ENCODE results near the gene HERC3.

Gene HERC3

DNA sequence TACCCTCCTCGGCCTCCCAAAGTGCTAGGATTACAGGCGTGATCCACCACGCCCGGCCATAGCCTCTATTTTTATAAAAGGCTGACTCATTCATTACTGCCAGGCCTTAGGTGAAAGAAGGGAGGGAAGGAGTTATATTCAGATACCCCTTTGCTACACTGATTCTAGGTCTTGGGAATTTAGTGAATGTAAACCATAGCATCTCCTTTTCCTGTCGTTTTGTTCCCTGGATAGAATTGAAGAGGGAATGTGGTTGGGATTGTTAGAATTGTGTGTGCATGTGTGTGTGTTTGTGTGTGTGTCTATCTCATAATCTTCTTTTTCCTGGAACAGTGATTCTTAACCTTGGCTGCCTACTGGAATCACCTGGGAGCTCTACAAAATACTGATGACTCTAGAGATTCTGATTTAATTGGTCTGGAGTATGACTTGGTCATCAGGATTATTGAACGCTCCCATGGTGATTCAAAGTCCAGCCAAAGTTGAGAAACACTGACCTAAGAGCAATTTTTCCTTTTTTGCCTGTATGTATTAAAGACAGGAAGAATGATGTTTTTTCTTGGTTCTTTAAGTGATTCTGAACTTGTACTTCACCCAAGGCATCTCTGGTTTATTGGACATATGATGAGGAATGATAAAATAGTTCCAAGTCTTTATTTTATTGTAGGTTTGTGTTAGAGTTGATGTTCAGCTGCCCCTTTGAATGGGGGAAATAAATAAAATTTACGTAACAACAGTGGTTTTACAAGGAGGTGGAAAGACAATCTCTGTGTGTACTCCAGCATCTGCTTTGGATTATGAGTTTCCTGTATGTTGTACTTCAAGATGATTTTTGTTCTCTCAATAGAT lies 68.4 kb downstream of the HERC3 start:
- no peak for DNase-seq (ENCODE audit: low read depth)

DNA sequence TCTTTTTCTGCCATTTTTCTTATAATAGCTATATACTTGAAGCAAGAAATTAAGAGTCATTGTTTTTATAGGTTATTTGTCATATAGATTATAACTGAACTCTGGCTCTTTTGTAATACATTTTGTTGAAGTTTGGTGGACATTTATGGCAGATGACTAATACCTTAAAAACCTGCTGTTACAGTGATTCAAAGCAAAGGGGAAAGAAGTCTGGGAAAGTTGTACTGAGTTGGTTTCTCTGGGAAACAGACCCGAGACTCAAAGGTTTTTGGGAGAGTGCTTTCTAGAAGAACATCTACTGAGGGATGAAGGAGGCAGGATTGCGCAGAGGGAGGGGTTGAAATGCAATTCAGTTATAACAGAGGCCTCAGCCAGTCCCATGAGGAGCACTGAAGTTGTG lies 69.5 kb downstream of the HERC3 start:
- no peak for DNase-seq (ENCODE audit: low read depth)

DNA sequence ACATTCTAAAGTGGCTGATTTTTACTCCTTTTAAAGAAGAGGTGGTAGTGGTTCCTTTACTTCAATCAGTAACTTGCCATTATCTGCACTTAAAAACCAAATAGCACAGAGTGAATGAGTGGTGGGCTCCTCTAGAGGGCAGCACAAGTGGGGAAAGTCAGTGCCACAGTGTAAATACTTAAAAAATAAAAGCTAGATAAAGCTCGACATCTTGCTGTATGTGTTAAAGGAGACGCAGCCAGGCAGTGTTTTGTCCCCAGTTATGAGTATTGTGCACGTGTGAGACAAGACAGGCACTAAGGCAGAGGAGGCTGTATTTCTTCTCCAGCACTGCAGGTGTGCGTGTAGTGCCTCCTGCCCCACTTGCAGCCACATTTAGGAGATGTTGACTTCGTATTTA lies 80.7 kb downstream of the HERC3 start:
- no peak for DNase-seq (ENCODE audit: low read depth)

DNA sequence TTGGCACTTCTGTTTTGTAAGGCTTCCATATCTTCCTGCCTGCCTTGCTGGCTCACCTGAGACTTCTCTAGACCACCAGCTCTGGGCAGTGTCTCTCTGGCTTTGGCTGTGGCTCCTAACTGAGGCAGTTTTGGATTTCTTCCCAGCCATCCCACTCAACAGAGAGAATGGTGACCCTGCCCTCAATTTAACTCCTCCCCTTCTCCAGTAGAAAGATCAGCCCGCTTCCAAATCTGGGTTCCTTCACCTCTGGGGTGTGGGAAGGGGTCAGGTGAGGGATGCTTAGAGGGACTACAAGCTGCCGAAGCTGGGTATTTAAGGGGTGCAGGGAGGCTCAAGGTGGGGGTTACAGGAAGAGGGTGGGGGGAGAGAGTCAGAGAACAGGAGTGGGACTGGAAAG lies 81.6 kb downstream of the HERC3 start:
- DNase-seq (ENCODE audit: low read depth), result no peak

DNA sequence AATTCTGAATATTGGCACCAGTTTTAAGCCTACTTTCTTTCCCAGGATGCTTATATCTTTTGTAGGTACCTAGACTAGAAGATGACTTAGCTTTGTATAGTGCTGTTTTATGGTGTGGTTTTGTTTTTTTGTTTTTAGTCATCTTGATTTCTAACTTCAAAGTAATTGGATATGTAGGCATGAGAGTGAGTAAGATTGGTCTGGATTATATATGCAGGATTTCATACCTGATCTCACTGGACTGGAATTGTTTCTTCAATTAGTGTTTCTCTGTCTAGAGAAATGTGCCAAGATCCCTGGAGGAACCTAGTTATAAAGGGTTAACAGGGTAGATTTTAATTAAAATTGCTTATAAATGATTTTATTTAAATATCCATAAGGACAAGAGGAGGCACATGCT lies 82.3 kb downstream of the HERC3 start:
- DNase-seq (ENCODE audit: low read depth), result no peak

DNA sequence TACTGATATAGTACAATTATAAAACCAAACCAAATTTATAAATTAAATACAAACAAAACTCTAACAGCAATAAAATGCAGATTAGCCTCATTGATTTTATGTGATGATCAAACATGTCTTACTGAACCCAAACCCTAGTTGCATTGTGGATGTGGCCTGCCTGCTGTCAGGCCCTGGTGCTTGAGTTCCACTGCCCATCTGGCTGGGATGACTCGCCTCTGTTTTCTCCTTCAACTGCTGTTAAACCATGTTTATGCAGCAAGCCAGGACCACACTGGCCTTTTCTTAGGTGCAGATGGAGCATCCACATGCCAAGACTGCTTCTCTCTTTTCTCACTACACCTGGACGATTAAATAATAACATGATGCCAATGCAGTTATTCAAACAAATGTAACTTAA lies 82.7 kb downstream of the HERC3 start:
- no peak for DNase-seq (ENCODE audit: low read depth)

DNA sequence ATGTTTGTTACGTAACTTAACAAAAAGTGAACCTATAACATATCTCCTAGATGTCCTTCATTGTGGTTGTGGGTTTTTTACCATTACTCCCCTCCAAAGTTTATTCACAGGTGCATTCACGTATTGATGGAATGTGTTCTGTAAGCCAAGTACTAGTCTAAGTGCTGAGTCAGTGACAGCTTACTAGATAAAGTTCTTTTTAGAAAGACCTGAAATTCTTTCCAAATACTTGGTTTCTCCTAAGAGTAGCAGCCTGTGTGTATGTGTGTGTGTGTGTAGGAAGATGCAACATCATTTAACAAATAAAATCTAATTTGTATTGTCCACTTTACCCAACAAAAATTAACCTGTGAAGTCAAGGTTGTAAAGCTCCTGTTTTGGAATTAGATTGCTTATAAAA lies 83.3 kb downstream of the HERC3 start:
- DNase-seq (ENCODE audit: low read depth), result no peak

DNA sequence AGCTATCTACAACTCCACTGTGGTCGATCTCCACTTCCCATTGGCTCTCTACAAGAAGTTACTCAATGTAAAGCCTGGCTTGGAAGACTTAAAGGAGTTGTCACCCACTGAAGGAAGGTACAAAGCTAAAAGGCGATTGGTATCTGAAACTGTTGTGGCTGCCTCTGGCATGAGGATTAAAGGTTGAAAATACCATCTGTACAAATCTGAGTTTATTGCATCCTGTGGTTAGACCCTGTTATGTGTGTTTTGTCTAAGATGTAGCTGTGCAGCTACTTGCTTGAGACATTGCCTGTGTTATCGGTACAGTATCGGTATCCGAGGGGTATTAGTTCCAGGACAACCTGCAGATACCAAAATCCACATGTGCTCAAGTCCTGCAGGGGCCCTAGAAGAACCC lies 88.9 kb downstream of the HERC3 start:
- no peak for DNase-seq (ENCODE audit: low read depth)

DNA sequence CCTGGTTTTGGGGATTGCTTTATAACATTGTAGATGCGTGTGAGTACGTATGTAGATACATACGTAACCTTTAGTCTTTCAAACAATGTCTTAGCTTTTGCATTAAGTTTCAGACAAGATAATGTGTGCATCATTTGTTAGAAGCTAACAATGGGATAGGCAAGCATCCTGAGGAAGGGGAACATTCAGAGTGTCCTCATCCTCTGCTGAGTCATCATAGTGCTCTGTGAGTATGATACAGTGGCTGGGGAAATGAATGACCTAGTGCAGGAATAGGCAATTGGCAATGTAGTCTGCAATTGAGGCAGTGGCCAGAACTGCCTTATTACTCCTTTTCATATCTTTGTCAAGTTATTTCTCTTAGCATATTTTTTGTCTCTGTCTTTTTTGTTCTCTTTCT lies 98.1 kb downstream of the HERC3 start:
- no peak for DNase-seq (ENCODE audit: low read depth)

DNA sequence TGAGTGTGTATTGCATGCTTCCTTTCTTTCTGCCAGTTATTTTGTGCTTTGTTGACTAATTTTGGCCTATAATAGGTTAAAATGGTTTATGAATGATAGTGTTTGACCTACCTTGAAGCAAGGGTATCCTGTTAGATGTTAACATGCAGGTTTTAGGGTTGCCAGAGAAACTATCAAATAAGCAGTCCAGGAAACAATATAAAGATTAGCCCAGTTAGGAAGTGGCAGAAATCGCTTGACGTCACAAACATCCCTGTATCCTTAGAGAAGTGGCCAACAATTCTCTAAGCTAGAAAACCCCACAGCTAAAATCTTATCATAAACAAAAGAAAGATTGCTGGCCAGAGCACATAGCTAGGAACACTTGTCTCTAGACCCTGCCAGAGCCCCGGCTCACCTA lies 101.5 kb downstream of the HERC3 start:
- no peak for DNase-seq (ENCODE audit: low read depth)

DNA sequence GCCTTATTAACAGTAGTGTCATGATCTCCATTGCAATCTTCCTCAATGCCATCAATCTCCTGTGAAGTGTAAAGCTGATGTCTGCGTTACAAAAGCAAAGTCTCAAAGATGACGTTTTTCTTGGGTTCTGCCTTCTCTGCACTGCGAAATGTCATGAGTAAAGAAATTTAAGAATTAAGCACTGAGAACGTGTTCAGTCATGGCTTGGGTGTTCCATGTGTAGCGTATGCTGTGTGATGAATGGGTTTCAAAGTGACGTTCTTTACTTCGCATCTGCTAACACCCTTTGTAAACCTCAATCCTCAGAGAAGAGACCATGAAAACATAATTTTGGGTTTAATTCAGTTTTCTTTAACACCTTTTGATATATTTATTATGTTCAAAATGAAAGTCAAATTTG lies 104.3 kb downstream of the HERC3 start:
- DNase-seq (ENCODE audit: low read depth), result no peak

DNA sequence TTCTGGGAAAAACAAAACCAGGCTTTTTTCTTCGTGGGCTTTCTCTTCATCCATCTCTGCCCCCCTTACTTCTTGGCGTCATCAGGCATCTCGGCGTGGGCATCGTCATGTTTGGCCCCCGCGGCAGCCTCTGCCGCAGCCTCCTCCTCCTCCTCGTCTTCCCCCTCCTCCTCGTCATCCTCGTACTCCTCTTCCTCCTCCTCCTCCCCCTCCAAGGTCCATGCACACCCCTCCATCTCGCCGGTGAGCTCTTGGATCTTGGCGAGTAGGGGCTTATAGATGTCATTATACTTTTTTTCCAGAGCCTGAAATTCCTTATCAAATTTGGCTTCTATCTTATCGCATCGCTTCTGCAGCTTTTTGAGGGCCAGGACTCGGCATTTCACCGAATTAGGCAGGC lies 104.9 kb downstream of the HERC3 start:
- no peak for DNase-seq (ENCODE audit: low read depth)

DNA sequence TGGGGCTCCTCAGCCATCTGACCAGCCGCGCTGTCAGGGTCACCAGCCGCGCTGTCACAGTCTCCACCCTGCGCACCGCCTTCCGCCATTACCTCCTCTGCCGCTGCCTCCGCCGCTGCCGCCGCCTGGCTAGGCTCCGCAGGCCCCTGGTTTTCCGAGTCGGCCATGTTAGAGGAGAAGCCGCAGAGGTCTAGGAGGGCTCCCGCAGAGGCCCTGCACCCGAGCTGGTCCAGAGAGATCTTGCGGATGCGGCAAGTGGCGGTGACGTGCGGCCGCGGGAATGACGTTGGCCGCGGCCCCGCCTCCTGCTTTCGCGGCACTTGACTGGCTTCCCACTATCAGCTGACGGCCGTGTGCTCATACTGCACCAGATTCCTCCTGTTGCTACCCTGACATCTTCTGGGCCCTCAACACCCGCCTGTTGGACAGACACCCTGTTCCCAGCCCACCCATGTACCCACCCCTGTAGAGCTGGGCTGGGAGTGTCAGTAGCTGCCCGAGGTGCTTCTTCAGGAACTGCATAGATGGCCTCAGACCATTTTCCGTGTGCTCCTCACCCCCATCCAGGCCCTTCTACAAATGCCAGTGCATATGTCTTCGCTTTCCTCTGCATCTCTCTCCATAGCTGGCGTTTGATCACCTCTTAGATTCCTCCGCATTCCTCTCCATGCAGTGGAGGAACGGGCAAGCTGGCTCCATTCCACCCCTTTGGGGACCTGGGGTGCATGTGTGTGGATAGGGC lies 105.5 kb downstream of the HERC3 start, which contains the start of gene NAP1L5:
TSS of gene NAP1L5 (minus strand) at position 242 of the 742 bp plus-strand sequence. CDS start at position 167, 75 bp downstream.
- DNase-seq (ENCODE audit: low read depth), result peak; percentile 47

DNA sequence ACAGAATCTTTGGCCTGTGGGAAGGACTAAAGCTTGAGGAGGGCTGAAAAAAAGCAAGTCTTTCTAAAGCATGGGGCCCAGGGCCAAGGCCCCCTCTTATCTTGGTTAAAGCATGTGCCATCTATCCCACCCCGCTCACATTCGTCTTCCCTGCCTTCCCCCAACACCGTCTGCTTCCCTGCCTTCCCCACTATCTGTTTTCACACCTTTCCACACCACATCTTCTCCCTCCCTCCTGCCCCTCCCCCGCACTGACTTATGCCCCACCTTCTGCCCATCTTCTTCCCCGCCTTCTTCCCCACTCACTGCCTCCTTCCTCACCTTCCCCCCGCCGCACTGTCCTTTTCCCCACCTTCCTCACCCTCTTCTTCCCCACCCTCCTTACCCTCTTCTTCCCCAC lies 106.2 kb downstream of the HERC3 start:
- no peak for DNase-seq (ENCODE audit: low read depth)

DNA sequence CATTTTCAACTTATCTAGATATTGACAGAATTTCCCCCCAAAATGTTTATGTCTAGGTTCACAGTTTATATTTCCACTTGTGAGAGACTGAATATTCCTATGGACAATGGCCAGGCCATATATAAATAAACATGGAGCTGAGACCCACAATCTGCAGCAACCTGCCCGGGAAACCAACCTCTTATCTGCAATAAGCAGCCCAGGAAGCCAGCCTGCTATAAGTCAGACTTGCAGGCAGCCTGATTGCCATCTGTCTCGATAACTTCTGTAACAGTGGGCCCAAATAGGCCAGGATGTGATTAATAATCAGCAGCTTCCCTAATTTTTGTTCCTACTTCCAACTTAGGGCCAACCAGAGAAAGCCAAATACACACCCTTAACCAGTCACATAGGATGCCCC lies 110.5 kb downstream of the HERC3 start:
- DNase-seq (ENCODE audit: low read depth), result no peak

DNA sequence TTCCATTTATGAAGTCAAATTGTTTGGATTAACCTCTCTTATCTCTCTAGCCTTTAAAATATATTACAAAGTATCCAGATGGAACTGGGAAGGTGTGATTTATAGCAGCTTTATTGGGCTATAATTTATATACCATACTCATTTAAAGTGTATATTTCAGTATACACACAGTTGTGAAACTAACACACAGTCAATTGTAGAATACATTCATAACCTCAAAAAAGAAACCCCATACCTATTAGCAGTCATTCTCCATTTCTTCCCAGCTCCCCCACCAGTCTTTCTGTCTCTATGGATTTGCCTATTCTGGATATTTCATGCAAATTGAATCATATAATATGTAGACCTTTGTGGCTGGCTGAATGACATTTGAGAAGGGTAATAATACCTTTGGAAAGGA lies 112.9 kb downstream of the HERC3 start:
- no peak for DNase-seq (ENCODE audit: low read depth)

DNA sequence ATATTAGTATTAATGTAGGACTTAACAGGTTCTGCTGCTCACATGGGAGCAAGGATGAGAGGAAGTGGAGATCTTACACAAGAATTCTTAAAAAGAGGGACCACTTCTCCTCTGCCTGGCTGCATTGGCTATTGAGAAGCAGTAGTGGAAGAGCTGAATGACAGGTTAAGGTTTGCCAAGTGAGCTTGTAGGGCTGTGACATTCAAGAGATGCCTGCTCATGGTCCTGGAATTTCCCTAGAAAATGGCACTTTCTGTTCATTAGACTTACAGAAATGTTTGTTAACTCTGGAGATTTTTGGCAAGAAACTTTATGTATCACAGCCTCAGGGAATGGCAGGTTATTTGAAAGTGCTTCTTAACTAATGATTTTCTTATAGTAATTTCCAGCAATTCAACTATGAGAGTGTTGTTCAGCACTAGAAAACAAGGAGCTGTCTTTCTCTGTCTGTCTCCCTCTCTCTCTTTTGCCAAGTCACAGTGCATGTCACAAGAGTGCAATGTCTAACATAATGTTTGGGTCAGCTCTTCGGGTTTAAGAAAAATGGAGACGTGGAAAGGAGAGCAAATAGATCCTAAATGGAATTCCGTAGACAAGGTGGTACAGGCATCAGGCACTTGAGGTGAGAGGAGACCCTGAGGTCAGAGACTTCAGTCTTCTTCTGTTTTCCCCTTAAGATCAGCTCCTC lies 113.7 kb downstream of the HERC3 start:
- DNase-seq (ENCODE audit: low read depth), result no peak

DNA sequence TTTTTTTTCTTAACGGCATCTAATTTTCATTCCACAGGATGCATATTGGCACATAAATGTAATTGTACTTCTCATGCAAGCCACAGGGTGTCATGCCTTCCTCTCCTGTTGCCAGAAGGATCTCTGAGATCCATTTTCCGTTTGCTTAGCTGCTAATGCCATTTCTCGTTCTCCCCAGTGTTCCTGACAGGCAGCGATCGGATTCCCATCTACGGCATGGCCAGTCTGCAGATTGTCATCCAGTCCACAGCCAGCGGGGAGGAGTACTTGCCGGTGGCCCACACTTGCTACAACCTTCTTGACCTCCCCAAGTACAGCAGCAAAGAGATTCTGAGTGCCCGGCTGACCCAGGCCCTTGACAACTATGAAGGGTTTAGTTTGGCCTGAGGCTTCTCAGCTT lies 114.3 kb downstream of the HERC3 start:
- DNase-seq (ENCODE audit: low read depth), result no peak

DNA sequence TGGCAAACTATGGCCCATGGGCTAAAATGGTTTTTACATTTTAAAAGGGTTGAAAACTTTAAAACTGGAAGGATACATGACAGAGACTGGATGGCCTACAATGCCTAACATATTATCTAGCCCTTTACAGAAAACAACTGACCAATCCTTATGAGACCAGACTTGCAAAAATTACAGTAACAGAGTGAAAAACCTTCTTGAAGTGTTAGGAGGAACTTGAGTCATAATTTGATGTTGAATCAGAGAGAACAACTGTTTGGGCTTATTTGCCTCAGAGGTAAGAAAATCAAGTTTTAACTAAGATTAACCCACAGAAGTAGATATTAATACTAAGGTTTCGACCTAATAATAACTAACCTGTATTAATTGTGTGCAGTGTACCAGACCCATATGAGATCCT lies 117.7 kb downstream of the HERC3 start:
- DNase-seq (ENCODE audit: low read depth), result no peak

DNA sequence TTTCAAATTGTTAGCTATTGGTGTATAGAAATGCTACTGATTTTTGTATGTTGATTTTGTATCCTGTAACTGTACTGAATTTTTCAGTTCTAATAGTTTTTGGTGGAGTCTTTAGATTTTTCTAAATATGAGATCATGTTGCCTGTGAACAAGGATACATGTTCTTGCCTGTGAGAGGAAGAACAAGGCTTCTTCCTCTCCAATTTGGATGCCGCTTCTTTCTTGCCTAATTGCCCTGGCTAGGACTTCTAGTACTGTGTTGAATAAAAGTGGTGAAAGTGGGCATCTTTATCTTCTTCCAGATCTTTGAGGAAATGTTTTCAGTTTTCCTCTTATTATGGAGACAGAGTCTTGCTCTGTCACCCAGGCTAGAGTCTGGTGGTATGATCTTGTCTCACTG lies 121.5 kb downstream of the HERC3 start:
- DNase-seq (ENCODE audit: low read depth), result no peak

DNA sequence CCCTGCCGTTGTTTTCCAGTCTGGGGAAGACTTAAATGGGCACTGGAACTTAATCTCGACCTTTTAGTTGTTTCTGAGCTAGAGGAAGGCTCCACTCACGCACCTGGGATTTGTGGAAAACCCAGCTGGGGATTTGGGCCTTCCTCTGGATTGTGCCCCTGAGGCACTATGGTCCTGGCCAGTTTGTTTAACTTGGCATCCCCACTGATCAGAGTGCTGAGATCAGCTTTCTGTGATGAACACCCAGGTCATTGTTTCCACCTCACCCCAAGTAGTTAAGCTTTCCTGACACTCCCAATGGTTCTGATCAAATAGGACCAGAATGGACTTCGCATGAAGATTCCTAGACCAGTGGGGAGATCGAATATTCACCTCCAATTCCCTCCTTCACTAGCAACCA lies 125.8 kb downstream of the HERC3 start:
- DNase-seq (ENCODE audit: low read depth), result no peak

DNA sequence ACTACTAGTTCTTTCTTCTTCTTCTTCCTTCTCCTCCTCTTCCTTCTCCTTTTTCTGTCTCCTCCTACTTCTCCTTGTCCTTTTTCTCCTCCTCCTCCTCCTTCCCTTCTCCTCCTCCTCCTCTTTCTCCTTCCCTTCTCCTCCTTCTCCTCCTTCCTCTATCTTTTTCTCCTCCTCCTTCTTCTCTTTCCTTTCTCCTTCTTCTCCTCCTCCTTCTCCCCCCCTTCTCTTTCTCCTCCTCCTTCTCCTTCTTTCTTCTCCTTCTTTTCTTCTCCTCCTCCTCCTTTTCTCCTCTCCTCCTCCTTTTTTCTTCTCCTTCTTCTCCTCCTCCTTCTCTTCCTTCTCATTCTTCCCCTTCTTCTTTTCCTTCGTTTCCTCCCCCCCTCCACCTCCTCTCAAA lies 127.1 kb downstream of the HERC3 start:
- DNase-seq (ENCODE audit: low read depth), result no peak
